WERI-Rb-1 (cell line): ENCODE measurements around the gene SLC12A3.

ENCODE experiments used
- DNase-seq: peaks from one replicate; pipeline ENCODE4 v3.0.0-alpha.2; 2020
- H3K27ac ChIP-seq: fragments of 250-450 bp; sonication (Bioruptor Pico); 2 replicates; pipeline ENCODE4 v1.5.1; 2020; ENCODE audit warnings: mild to moderate bottlenecking, moderate library complexity
- H3K27me3 ChIP-seq: fragments of 250-450 bp; sonication (Bioruptor Pico); 2 replicates; pipeline ENCODE4 v1.5.1; 2021; ENCODE audit warnings: mild to moderate bottlenecking, low read depth, moderate library complexity; ENCODE audit not compliant: insufficient read depth, severe bottlenecking
- H3K36me3 ChIP-seq: fragments of 250-450 bp; sonication (Bioruptor Pico); 2 replicates; pipeline ENCODE4 v1.5.1; 2020; ENCODE audit warnings: mild to moderate bottlenecking, moderate library complexity
- H3K4me3 ChIP-seq: 2 replicates; pipeline ENCODE4 v1.5.1; 2011; ENCODE audit warnings: low read depth, mild to moderate bottlenecking, control low read depth, low read length
- H3K9me3 ChIP-seq: fragments of 250-450 bp; sonication (Bioruptor Pico); 2 replicates; pipeline ENCODE4 v1.5.1; 2021; ENCODE audit warnings: mild to moderate bottlenecking, moderate library complexity; ENCODE audit not compliant: severe bottlenecking
- TF ChIP-seq, protein P1 (sequence below): IDR thresholded peaks from 2 replicates; pipeline ENCODE4 v1.5.1; 2011; ENCODE audit warnings: low read depth, mild to moderate bottlenecking, control low read depth, inconsistent platforms, low read length

SLC12A3 gene

DNA sequence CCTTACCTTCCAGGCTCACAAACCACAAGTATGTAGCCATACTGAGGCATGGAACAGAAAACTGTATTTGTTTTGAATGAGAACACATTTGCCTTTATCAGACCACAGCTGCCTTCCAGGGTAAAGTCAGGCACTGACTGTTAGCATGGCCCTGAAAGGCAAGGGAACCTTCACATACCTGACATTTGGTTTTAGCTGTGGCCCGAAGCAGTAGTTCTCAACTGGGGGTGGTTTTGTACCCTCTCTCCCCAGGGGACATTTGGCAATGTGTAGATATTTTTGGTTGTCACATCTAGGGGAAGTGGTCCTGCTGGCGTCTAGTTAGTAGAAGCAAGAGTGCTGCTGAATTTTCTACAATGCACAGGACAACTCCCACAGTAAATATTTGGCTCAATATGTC lies 76.1 kb downstream of the SLC12A3 start:
- Histone ChIP-seq H3K27me3 (no peaks in the 10 kb centered on the region), H3K4me3 (no peak overlapping the region), H3K27ac (no peak overlapping the region), H3K9me3 (no peaks in the 10 kb centered on the region), H3K36me3 (peaks cover 94% of the 10 kb centered on the region)
- no peak for DNase-seq
- TF ChIP-seq, protein P1, sequence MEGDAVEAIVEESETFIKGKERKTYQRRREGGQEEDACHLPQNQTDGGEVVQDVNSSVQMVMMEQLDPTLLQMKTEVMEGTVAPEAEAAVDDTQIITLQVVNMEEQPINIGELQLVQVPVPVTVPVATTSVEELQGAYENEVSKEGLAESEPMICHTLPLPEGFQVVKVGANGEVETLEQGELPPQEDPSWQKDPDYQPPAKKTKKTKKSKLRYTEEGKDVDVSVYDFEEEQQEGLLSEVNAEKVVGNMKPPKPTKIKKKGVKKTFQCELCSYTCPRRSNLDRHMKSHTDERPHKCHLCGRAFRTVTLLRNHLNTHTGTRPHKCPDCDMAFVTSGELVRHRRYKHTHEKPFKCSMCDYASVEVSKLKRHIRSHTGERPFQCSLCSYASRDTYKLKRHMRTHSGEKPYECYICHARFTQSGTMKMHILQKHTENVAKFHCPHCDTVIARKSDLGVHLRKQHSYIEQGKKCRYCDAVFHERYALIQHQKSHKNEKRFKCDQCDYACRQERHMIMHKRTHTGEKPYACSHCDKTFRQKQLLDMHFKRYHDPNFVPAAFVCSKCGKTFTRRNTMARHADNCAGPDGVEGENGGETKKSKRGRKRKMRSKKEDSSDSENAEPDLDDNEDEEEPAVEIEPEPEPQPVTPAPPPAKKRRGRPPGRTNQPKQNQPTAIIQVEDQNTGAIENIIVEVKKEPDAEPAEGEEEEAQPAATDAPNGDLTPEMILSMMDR, result no peak

DNA sequence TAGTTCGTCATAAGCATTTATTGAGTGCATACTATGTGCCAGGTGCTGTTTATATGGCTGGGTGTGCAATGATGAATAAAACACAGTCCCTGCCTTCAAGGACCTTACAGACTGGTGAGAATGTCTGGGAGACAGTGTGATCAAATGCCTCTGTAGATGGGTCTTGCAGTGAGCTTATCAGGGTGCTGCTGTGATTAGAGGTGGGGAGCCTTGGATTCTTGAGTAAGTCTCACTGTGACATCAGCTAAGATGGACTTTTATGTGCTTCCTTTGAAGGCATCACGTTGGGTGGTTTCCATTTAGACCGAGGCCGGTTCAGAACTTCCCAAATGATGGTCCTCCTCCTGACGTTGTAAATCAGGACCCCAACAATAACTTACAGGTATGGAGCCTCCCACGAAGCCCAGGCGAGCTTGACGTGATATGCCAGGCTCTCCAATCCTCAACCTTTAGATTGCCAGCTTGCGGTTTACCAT lies 76.9 kb downstream of the SLC12A3 start:
- TF ChIP-seq, protein P1, result no peak
- H3K4me3 ChIP-seq, result no peak overlapping the region
- peaks cover 86% of the 10 kb centered on the region for H3K36me3 ChIP-seq
- no peak for DNase-seq
- H3K9me3 ChIP-seq, result no peaks in the 10 kb centered on the region
- H3K27me3 ChIP-seq, result no peaks in the 10 kb centered on the region
- no peak overlapping the region for H3K27ac ChIP-seq

DNA sequence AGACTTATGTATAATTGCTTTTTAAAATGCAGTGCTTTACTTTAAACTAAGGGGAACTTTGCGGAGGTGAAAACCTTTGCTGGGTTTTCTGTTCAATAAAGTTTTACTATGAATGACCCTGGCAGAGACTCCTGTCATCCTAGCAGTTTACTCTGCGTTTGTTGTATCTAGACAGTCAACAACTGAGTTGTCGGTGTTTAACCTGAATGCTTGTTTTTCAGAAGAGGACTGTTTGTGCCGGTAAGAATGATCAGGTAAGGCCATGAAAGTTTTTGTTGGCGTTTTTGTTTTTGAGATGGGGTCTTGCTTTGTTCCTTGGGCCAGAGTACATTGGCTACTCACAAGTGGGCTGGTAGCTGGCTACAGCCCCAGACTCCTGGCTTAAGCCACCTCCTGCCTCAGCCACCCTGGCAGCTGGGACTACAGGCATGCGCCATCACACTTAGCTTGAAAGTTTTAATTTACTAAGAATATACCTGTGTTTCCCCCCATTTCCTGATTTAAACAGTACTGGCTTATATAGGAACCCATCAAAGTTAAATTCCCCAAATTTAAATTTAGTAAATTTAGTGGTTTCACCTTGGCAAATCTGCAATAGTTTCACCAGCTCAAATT lies 78.9 kb downstream of the SLC12A3 start:
- TF ChIP-seq, protein P1, result no peak

DNA sequence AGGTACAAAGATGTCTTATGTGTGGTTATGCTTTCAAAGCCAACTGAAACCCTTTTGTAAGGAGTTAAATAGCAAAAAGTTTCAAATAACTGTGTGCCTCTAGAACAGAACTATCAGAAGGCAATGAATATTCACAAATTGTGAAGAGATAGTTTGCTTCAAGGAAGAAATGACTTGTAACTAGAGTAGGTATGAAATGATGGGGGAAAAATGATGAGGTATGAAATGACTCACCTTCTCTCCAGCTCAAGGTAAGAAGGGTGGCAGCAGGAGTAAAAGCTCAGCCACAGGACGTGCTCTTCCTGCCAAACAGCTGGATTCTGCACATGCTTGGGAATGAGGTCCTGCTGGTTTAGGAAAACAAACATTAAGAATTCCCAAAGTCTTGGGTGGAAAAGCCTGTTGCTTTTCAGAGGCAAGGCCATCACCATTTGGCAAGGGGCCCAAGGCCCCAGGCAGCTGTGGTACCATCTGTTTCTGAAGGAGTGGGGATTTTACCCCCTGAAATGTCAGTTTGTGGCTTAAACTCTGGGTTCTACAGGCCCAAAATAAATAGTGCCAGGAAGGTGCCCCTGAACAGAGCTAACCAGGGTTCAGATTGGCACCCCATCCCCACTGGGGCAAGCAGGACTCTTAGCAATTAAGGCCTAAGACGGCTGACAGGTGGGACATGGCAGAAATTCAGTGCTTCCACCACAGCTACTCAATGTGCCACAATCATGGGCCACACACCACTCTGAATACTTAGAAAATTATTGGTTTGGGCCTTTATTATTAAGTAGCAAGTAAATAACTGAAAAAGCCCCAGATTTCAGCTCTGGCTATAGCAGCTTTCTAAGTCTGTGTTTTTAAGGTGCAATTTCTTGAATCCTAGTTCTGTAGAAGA lies 80.2 kb downstream of the SLC12A3 start:
- Histone ChIP-seq H3K9me3 (no peaks in the 10 kb centered on the region), H3K36me3 (peaks cover 53% of the 10 kb centered on the region), H3K27me3 (no peaks in the 10 kb centered on the region), H3K27ac (no peak overlapping the region), H3K4me3 (no peak overlapping the region)
- DNase-seq, result no peak
- TF ChIP-seq, protein P1, result no peak

More for the DNA sequence above, 78.9 kb downstream of the SLC12A3 start:
- Histone ChIP-seq H3K4me3 (no peak overlapping the region), H3K9me3 (no peaks in the 10 kb centered on the region), H3K27ac (no peak overlapping the region), H3K27me3 (no peaks in the 10 kb centered on the region), H3K36me3 (peaks cover 66% of the 10 kb centered on the region)
- no peak for DNase-seq

DNA sequence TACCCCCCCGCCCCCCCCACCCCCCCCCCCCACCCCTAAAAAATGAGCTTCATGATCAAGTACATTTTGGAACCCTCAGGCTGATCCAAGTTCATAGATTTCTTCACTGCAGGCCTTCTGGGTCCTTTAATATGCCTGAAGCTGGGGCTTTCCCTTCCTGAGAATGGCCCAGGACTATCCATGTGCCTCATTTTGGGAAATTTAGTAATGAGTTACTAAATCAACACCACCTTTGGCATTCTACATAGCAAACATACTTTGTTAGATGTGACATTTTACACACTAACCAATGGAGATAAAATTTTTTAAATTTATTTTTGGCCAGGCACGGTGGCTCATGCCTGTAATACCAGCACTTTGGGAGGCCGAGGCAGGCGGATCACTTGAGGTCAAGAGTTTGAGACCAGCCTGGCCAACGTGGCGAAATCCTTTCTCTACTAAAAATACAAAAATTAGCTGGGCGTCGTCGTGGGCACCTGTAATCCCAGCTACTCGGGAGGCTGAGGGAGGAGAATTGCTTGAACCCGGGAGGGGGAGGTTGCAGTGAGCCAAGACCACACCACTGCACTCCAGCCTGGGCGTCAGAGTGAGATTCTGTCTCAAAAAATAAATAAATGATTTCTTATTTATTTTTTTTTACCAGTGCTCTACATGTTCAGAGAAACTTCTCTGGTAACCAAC lies 81.0 kb downstream of the SLC12A3 start:
- H3K27ac ChIP-seq, result no peak overlapping the region
- H3K36me3 ChIP-seq, result peaks cover 45% of the 10 kb centered on the region

More for the DNA sequence above, 81.0 kb downstream of the SLC12A3 start:
- no peak for DNase-seq
- H3K27me3 ChIP-seq, result no peaks in the 10 kb centered on the region
- H3K4me3 ChIP-seq, result no peak overlapping the region
- TF ChIP-seq, protein P1, result no peak
- H3K9me3 ChIP-seq, result no peaks in the 10 kb centered on the region
